Epidermal melanocyte (primary cell): Measurements from ENCODE around the gene VCX2.
"Not testable (repeated sequence)": the region's sequence is repeated elsewhere in the genome, so short reads cannot be mapped to it uniquely, and the experiment has no call there.

Source experiments
- DNase-seq: peaks from one replicate; pipeline ENCODE4 v3.0.0; 2011; ENCODE audit warnings: low spot score; ENCODE audit not compliant: insufficient read length

Gene VCX2

DNA sequence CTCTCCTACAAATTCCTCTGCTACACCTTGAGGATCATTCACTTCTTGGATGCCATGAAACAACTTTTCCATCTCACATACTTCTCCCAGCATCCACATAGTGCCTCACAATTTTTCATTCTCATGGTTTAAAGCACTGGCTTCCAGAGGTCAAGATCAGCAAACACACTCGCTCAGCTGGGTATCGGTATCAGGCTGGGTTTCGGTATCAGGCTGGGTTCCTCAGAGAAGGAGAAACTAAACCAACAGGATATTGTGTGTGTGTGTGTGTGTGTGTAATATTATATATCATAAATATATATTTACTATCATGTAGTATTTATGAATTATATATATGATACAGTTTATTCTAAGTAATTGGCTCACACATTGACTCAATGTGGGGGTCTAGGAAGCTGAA lies at the start of gene VCX2:
TSS of gene VCX2 (minus strand) at position 99 of the 400 bp plus-strand sequence. CDS start 624 bp downstream, outside the sequence.
- not testable (repeated sequence) for DNase-seq

DNA sequence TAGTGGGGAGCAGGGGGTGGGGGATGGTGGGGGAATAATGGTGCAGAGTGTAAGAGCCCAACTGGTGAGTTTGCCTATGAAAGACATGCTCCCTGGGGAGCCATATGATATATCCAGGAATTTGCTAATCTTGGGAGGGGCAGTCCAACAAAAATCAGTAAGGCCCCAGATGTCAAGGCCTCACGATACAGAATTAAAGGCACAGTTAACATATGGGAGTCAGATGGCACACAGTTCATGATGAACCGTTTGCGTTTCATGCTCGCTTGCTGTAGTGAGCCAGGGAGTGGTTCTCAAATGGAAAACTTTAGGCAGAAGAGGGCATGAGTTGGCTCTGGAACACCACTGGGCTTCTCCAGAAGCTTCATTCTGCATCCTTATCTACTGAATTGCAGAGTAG lies 33.9 kb upstream of the VCX2 start:
- DNase-seq, result no peak

DNA sequence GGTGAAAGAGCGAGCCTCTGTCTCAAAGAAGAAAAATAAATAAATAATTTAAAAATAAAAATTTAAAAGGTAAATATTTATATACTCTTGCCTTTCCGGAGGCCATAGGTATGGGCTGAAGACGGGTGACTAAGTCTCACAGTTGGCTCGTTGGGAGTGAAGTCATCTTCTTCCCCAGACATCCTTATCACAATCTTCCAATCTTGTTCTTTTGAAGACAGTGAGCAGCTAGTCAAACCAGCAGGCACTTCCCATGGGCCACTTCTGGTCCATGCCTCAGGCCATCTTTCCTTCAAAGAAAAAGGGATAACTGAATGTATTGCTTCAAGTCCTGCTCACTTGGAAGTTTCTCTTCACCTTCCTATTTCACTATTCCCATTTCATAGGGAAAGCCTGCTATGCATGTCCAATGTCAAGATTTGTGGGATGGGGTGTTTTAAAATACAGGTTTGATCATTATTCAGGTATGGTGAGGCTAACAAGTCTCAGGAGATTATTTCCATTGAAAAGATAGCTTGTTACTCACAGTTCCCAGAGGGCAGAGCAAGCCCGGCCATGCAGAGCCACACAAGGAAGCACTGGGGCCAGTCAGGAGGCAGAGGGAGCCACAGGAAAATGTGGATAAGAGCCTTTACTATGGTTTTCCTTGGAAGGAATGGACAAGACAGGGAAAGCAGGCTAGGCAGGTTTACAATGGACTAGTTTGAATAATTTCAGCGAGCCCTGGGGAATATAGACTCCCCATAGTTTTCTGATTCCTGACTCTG lies 33.3 kb upstream of the VCX2 start:
- no peak for DNase-seq

DNA sequence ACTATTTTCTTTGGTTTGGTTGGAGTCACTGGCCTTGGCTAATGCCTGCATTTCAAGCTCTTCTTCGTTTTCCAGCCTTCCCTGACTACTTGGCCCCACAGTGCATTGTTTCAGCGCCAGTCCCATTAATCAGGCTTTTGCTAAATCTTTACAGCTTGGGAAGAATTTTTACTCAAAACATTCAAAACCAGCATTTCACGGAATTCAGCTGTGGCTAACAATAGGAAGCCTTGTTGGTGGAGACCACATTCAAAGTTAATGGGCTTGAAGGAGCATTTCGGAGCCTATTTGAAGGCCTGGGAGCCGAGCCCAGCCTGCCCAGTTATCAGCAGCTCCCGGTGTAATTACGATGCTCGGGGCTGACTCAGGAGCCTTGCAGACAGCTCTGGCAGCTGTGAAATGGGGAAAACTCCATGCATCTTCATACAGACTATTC lies 30.8 kb upstream of the VCX2 start:
- DNase-seq, result no peak

DNA sequence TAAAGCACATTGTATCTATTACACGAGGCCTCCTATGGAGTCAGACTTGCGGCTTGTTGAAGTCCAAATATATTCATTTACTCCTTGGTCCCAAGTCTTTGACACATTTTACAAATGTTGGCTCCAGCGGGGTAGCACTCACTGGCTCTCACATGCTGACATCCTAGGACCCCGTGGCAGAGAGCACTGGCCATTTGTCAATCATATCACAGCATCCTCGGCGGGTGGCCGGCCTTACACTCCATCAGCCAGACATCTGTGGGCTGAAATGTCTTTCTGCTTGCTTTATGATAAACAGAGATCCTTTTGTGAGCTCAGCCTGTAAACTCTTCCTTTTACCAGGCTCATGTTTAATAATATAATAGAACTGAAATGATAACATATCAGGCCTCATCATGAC lies 25.7 kb upstream of the VCX2 start:
- DNase-seq, result no peak

DNA sequence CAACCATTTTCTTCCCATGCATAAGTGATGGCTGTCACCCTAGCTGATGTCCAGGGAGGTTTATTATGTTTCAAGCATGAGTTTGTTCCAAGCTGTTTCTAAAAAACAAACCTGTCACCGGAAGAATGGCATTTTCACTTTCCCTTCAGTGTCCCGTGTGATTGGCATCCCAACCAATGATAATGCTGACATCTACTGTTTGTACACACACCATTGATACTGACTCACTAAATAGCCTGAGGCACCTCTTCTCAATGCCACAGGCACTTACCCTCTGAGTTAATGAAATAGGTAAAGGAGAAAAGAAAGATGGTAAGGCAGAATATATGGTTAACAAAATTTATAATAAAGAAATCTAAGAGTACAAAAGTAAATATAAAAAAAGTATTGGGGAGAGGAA lies 23.1 kb upstream of the VCX2 start:
- DNase-seq, result no peak

DNA sequence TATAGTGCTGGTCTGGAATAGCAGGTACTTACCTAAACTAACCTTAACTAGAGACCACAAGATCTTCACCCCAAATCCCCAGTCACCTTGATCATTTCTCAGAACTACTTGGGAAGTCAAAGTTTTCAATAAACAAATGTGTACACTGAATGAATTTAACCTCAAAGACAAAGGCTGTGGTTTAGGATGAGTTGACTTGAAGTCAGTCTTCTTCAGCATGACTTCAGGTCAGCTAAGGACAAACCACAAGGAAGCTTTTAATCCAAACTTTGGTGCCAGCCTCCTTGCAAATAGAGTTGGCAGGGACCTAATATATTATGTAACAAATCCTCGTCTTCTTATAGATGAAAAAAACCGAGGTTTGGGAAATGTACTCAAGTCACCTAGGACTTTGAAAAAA lies 21.2 kb upstream of the VCX2 start:
- no peak for DNase-seq

DNA sequence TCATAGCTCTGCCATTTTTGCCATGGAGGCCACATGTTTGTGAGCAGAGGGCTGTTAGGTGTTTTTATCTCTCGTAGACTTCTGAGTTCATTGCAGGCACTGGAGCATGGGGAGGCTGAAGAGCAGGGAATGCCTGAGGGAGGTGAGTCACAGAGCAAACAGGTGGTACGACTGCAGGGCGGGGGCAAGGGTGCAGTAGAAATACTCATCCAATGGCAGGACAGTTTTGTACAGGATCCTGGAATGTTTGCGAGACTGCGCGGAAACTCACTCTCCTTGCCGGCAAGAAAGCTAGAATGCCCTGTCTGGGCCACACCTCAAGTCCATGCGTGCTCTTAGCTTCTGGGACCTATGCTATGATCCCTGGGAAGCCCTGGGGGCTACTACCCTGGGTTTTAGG lies 20.0 kb upstream of the VCX2 start:
- no peak for DNase-seq

DNA sequence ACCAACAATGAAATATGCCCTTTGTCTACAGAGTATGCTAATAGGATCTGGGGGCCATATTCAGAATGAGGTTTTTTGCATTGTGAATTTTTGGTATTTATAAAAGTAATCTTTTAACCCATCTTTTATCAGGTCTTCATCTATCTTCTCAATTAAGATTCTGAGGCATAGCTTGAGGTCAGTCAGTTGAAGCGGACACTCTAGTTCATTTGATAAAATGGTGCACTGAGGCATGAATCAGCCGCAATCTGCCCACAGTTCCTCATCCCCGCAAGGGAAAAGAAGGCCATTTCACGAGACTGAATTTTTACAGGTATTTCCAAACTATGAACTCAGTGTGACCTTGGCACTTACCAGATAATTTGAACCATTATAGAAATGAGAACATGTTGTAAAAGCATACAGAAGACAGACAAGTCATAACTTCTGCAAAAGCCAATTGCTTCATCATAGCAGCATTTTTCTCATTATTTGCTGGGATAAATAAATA lies 19.3 kb upstream of the VCX2 start:
- no peak for DNase-seq

DNA sequence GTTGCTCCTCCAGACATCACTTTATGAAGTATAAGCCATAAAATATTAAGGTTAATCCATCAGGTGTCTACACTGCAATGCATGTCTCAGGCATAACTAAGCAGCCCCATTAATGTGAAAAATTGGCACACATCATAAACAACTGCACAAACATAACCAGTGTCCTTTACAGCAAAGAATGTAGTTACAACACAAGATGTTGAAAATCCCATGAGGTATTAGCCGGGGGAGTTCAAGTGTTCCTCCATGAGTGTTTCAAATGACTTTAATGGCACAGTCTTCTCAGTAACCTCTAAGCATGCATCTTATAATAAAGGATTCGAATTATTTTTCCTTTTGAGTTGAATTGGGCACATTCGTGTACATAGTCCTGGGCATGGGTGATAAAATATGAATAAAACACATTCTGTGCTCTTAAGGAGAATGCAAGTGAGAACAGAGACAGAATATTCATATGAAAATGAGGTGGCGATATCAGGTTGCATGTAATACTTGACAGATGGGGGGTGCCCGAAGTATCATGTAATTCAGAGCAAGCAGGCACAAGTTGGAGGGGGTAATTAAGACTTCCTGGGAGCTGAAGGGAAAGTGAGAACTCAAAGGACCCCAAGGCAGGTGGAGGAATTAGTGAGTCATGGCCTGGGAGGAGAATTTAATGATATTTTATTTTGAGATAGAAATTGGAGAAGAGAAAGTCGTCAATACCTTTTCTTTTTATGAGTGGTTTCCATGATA lies 18.2 kb upstream of the VCX2 start:
- DNase-seq, result no peak

DNA sequence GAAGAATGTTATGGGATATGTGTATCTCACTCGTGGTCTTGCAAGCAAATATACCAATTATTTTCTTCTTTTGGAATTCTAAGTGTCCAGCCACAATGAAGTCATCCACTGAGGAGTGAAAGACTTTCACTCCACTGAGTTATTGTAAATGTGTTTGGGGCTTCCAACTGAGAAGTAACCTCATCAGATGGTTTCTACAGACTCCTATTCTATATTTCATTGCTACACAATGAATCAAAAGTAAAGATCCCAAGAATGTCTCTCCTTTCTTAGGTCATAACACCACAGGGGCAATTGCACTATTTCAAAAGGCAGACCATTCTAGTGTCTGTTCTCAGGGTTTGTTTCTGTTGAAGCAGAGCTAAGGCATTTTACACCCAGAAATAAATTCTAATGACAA lies 12.3 kb upstream of the VCX2 start:
- no peak for DNase-seq

DNA sequence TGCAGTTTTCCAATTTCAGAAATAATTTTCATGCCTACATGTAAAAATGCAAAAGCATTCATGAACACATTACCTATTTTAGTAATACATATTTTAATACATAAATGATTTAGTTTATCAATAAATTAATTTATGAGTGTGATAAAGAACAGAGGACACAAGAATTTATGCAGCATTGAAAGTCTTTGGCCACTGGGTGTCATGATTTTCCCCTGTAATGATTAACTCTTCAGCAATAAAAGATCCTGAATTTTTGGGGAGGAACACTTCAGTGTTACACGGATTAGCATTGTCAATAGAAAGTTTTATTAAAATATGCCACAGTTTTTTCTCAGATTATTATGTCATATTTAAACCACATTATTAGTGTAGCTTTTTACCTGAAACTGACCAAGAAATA lies 8.6 kb upstream of the VCX2 start:
- no peak for DNase-seq

DNA sequence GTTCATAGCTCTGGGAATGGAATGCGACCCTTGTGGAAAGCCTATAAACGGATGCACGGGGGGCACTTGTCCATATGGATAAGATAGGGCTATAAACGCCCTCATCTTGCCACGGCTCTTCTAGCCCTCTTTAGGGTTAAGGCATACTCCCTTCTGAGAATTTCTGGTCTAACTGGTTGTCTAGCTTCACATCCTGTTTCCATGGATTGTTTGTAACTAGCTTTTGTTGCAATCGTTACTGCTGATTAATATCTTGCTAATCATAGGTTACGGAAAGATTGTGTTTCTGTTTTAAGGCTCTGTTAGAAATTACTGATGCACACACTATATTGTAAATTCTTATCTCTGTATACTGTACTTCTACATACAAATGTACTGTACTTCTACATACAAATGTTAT lies 17.1 kb downstream of the VCX2 start:
- DNase-seq, result not testable (repeated sequence)

DNA sequence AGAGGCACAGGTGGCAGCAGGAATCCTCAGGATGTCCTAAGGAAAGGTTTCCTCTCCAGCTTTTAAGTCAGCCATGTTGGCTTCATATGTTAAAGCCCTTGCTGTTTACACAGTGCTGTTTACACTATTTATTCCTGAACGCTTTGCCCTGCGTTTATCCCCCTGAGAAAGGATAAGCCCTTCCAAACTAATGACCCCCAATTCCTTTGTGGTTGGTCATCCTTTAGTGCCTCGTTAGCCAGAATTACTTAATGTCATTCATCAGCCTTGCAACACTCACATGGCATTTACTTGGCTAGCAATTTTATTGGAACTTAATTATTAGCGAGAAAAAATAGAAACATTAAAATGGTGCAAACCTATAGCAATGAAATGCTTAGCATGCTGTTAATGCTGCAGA lies 23.8 kb downstream of the VCX2 start:
- no peak for DNase-seq

DNA sequence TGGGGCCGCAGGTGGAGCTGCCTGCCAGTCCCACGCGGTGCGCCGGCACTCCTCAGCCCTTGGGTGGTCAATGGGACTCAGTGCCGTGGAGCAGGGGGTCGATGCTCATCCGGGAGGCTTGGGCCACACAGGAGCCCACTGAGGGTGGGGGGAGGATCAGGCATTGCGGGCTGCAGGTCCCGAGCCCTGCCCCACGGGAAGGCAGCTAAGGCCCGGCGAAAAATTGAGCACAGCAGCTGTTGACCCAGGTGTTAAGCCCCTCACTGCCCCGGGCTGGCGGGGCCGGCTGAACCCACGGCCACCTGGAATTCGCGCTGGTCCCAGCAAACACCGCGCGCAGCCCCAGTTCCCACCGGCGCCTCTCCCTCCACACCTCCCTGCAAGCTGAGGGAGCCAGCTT lies 26.1 kb downstream of the VCX2 start:
- no peak for DNase-seq

DNA sequence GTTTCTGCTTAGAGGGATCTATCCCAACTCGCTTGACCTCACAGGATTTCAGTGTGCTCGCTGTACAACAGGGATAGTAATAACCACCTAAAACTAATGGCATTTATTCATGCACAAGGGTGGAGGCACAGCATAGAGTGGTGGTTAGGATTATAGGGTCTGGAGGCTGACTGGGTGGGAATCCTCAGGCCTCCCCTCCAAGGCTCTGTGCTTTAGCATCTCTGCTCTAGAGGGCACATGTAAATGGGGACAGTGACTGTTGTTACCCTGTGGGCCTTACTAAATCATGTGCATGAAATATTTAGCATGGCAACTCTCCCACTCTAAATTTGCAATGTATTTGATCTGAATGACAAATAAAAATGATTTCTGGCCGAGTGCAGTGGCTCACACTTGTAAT lies 29.2 kb downstream of the VCX2 start:
- DNase-seq, result no peak

DNA sequence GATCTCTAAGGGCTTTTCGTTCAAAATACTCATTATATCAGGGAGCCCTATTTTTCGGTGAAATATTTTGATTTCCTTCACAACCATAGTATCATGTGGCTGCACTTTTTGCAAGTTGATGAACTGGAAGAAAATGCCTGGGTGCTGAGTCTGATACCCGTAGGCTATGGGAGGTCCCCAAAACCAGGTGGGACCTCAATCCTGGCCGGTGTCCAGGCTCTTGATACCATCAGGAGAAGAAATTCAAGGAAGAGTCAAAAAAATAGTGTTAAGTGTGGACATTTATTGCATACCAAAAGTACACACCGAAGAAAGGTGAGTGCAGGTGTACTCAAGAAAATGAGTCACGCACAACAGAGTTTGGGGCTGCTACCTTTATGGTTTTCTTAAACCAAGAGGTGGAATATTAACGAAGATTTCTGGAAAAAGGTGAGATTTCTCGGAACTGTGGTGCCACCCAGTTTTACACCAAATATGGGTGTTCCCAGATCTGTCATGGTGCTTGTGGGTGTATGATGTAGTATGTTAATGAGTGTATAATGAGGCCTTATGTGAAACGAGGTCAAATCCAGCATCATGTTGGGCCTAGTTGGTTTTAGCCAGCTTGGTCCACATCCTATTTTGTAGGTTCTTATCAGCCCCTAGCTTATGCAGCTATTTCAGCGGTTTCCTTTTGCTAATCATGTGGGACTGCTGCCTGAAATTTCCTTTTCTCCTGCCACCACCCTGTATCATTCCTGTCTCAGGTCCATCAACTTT lies 29.9 kb downstream of the VCX2 start:
- no peak for DNase-seq

DNA sequence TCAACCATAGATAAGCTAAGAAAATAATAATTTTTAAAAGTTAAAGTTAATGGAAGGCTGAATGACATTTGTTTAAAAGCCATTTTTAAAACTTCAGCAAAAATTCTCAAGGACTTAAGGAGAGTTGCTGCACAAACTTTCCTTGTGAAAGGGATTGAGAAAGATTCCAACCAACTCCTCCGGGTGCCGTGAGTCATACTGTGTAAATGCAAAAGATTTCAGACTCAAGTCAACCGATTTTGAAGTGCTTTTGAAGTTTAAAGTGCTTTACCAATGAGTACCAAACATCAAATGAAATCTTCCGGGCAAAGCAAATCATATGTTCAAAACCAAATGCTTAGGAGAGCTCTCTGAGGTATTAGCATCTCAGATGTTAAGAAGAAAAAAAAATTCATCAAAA lies 31.4 kb downstream of the VCX2 start:
- DNase-seq, result no peak

DNA sequence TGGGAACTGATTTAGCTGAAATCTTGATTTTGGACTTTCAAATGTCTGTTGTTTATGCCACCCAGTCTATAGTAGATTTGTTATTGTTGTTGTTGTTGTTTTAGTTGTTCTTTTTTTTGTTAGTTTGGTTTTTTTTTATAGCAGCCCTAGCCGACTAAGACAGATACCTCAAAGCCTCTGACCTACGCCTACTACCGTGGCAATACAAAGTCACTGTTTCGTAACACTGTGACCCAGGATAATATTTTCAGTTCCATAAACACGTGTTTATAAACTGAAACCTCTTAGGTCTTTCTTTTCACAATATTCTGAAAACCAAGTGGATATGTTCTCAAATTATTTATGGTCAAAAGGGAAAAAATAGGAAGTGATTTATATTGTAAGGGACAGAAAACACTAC lies 32.8 kb downstream of the VCX2 start:
- no peak for DNase-seq

DNA sequence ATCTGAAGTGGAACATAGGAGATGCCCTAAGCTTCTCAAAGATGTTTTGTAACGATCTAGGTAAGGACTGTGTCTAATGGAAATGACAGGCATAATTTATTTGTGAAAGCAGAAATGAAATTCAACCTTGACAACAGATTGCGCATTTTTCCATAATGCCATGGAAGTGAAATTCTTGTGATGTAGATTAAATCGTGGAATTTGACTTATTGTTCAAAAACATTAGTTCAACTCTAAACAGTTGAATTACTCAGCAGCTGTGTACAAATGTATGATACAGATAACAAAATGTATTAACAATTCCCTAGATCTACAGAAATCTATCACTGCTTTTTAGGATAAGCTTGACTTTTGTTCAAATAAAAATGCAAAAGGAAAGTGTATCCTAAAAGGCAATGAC lies 44.4 kb downstream of the VCX2 start:
- DNase-seq, result no peak

DNA sequence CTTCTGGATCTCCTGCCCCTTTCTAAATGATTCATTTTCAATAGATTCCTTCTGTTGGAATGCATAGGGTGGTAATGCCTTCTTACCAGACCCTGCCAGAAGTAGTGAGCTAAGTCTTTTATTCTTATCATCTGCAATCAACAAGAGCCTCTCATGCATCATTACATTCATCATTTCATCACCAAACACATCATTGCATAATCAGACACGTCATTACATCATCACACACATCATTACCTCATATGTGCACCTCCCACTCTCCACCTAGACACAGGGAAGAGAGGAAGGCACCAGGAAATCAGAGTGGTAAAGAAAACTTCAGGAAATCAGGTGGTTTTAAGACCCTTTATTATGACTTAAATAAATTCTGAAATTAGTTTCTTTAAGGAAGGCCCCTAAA lies 45.0 kb downstream of the VCX2 start:
- DNase-seq, result no peak

DNA sequence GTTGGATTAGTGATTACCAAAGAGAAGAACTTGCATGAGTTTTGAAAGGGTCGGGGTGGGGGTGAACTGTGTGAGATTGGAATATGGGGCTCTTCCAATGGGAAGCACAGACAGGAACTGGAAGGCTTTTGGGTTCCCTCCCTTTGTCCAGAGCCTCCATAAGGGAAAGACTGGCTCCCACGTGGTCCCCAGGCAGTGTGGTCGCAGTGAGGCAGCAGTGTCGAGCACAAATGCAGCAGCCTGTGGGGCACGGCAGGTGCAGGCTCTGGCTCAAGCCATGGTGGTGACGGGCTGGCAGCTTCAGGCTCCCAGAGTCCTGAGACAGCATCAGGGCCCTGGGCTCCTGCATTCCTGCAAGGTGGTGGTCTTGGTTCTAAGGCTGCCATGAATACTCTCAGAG lies 45.5 kb downstream of the VCX2 start:
- no peak for DNase-seq
